Activated gamma-delta T cell treated with anti-CD3 and anti-CD28 coated beads, Interleukin-2, amount 50 U/mL, for 16 hours (primary cell): ENCODE measurements around the gene SIX5.
A peak's percentile ranks its signal among the peaks of the same experiment; 100 is the strongest.
"Not testable (repeated sequence)": the region's sequence is repeated elsewhere in the genome, so short reads cannot be mapped to it uniquely, and the experiment has no call there.

Source experiments
- DNase-seq: peaks from one replicate; pipeline ENCODE4 v3.0.0-alpha.2; 2020; ENCODE audit warnings: low read depth

SIX5 gene

DNA sequence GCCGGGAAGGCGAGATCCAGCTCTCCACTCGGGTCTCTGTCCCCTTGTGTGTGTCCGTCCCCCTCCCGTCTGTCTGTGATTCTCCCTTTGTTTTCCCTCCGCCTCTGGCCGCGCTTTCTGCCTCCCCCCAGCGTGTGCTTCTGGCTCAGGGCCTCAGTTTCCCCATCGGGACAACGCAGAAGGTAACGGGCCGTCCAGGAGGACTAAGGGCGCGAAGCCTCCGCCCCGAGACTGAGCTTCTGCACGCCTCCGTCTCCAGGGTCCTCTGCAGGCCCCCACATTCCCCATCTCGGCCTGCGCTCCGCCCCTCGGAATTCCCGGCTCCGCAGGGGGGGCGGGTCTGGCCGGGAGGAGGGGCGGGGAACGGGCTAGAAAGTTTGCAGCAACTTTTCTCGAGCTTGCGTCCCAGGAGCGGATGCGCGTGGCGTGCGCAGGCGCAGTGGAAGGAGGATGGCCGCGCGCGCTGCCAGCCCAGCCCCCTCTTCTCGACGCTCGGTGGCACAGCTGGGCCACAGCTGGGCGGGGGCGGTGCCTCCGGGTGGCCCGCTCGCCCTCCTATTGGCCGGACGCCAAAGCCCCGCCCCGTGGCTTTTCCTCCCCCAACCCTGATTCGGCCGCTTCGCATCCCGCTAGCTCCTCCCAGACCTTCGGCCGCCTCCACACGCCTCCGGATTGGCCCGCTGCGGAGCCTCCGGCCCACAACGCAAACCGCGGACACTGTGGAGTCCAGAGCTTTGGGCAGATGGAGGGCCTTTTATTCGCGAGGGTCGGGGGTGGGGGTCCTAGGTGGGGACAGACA is at the start of gene SIX5:
SIX5 (minus strand) TSS at position 269 of the 799 bp plus-strand sequence. CDS start 408 bp downstream, outside the sequence.
- DNase-seq = peak; percentile 87

DNA sequence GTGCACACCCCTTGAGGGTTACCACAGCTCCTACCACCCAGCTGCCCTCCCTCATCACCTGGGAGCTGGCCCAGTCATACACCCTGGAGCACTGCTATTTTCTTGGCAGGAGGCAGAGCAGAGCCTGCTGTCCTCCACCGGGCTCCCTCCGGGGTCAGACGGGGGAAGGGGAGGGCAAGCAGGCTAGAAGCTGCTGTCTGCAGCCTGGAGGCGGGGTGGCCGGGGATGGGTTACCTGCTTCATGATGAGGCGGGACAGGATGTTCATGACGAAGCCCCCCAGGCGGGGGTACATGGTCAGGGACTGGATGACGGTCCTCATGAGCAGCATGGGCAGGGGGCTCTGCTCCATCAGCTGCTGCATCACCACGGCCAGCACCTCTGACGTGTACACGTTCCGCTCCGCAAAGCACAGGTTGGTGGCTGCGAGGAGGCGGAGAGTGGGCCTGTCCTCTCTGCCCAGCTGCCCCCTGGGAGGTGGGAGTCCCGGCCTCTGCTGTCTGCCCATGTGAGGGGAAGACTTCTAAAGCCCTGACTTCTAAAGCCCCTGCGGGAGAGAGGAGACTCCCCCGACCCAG is 48.8 kb upstream of the SIX5 start:
- DNase-seq = no peak

DNA sequence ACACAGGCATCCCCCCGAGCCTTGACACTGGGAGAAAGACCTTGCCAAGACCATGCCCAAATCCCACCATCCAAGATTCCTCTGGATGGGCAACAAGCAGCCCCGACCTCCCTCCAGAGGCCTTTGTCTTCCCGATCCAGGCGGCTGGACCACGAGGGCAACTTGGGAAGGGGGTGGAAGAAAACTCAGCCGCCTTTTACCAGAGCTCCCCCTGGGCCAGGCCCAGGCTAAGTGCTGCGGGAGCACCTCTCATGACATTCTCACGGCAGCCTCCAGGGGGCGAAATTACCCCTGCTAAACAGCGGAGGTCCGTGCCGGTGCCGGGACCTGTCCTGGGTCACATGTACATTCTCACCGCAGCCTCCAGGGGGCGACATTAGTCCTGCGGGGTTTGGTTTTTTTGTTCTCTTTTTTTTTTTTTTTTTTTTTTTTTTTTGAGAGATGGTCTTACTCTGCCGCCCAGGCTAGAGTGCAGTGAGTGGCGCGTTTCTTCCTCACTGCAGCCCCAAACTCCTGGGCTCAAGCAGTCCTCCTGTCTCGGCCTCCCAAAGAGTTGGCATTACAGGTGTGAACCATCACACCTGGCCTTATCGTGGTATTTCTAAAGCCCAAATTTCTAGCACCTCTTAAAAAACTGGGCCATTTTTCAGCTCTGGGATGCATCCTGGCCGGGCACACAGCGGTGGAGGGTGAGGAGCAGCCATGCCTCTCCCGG is 48.1 kb upstream of the SIX5 start:
- peak; percentile 97 for DNase-seq

DNA sequence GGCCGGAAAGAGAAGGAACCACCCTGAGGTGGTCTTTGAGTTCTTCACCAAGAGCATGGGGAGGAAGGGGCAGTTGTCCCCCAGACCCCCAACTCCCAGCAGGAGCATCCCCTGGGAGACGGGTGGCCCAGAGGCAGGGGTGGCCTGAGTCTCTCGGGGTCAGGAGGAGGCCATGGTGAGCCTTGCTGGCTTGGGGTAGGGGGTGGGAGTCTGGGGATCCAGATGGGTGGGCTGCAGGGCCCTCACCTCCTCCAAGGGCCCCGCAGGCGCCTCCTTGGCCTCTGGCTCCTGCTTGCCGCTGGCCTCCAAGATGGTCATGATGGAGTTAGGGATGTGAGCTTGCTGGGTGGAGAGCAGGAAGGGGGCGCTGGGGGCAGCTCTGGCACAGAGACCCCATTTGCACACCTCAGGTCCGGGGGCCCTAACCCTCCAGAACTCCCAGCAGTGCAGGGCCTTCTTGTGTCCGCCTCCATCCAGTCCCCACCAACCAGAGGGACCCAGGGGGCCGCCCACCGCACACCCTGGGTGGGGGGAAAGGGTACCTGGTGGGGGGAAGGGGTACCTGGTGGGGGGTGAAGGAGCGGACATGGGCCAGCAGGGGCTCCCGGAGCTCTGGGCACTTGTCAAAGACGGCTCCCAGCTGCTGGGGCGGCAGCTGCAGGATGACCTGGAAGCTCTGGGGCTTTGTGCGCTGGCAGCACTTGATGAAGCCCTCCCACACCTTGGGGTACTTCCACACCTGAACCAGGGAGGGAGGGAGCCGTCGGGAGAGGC is 47.4 kb upstream of the SIX5 start:
- DNase-seq = no peak

DNA sequence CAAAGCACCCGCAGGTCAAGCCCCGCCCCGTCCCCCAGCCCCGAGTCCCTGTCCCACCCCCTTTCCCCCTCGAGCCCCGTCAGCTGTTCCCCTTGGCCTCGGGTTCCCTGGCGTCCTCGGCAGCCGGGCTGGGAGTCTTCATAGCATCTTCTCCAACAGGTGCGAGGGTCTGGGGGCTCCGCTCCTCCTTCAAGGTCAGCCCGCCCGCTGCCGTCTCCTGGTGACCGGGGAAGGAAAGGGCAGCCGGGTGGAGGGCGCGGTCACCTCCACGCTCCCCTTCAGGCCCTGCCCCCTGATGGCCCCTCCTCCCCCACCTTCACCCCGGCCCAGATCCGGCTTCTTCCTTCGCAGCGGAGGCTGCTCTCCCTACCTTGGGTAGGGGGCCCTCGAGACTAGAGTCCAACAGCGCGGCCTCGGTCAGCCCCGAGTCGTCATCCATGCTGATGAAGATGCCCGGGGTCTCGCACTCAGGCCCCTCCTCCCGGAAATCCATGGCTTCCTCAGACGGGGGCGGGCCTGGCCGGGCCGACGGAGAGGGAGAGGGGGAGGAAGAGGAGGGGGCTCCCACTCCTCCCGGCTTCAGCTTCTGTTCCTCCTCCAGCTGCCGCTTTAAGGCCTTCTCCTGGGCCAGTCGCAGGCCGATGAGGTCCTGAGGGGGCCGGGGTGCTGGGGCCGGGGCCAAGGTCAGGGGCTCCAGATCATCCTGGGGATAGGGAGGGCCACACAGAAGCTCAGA is 46.6 kb upstream of the SIX5 start:
- DNase-seq = no peak

DNA sequence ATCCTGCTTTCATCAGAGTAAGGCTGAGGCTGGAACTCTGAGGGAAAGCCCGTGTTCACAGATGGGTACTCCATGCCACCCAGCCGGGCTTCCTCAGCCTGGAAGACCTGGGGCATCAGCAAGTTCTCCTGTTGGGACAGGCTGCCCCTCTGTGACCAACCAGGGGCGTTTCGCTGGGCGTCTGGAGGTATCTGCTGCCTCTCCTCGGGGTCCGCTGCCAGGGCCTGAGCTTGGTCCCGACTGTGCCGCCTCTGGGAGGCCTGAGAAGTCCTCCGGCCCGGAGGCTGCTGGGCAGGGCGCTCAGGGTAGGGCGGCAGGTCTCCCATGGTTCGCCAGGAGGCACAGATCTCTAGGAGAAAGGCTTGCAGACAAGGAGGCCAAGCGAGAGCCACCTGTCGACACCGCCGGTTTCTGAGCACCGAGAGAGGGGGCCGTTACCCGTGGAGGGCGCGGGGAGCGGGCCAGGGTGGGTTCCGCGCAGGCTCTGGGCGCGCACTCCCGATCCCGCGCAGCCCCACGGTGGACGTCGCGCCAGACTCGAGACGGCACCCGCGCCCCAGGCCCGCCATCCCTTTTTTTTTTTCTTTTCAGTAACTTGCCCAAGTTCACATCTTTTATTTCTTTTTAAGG is 45.9 kb upstream of the SIX5 start, which contains the start of gene RSPH6A:
RSPH6A (minus strand) TSS at position 458 of the 630 bp plus-strand sequence; CDS start at position 326, 132 bp downstream.
- DNase-seq = no peak

DNA sequence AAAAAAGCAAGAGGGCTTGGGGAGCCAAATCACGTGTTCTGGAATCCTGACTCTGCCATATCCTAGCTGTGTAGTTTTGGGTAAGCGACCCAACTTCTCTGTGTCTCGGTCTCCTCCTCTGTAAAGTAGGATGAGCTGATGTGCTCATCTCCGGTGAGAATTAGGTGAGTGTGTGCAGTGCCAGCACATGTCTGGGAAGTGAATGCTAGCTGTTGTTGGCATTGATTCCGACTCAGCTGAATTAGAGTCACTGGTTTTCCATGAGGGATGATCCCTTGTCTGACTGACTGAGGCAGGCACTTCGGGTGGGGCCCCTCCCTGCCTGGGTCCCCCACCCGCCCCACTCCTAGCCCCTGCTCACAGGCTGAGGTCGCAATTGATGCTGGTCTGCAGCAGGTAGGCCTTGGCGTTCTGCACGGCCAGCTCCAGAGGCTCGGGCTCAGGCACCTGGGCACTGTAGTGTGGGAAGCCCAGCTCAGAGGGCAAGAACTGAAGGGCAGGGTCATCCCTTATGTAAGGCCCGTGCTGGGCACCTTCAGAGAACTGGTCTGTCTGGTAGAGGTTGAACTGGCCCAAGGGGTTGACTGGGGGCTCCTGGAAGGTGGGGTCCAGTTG is 45.2 kb upstream of the SIX5 start:
- no peak for DNase-seq

DNA sequence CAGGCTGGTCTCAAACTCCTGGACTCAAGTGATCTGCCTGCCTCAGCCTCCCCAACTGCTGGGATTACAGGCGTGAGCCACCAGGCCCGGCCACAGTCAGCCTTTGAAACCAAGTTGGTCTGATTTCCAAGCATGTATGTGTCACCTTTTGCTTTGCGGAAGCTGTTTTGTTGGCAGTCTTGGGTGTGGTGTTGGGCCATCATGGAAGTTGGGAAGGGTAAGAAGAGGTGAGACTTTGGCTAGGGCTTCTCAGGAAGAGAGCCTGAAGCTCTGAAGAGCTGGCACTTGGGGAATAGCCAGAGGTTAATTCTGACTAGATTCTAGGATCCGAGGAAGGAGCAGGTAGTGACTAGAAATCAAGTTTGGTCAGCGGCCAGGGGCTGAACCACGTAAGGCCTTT is 43.2 kb upstream of the SIX5 start:
- DNase-seq = no peak

DNA sequence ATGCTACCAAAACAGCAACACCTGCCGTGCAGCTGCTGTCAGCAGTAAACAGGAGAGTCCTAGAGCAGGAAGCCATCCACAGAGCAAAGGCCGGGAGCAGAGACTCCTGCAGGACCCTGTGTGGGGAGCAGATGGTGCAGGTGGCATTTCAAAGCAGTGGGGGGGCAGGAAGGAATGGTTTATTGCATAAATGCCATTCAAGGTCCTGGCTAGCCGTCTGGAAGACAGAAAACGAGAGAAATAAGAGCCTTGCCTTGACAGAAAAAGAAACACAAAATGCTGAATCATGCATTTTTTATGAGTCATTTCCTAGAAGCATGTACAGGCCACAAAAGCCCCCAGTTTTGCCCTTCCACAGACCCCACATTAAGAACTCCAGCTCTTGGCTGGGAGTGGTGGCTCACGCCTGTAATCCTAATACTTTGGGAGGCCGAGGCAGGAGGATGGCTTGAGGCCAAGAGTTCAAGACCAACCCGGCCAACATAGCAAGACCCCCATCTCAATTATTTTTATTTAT is 40.6 kb upstream of the SIX5 start:
- no peak for DNase-seq

DNA sequence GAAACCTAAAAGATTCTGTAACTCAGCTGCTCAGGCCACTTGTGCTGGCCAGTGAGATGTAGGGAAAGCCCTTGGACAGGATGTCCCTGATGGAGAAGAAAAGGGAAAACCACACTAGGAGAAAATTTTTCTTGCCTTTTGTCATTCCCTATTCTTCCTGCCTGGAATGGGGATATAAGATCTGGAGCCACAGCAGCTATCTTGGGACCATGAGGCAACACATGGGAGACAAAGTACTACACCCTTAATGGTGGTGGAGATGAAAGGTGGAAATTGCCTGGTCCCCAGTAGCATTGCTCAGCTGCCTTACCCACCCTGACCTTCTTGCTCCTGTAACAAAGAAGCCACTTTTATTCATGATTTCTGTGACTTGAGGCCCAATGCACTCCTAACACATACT is 36.7 kb upstream of the SIX5 start:
- no peak for DNase-seq

DNA sequence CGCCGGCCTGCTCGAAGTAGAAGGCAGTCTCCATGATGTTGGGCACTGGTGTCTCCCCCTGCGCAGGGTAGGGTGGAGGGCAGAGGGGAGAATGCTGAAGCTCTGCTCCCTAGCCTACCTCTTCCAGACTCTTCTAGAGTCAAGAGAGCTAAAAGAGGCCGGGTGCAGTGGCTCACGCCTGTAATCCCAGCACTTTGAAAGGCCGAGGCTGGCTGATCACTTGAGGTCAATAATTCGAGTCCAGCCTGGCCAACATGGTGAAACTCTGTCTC is 35.8 kb upstream of the SIX5 start:
- DNase-seq = no peak

DNA sequence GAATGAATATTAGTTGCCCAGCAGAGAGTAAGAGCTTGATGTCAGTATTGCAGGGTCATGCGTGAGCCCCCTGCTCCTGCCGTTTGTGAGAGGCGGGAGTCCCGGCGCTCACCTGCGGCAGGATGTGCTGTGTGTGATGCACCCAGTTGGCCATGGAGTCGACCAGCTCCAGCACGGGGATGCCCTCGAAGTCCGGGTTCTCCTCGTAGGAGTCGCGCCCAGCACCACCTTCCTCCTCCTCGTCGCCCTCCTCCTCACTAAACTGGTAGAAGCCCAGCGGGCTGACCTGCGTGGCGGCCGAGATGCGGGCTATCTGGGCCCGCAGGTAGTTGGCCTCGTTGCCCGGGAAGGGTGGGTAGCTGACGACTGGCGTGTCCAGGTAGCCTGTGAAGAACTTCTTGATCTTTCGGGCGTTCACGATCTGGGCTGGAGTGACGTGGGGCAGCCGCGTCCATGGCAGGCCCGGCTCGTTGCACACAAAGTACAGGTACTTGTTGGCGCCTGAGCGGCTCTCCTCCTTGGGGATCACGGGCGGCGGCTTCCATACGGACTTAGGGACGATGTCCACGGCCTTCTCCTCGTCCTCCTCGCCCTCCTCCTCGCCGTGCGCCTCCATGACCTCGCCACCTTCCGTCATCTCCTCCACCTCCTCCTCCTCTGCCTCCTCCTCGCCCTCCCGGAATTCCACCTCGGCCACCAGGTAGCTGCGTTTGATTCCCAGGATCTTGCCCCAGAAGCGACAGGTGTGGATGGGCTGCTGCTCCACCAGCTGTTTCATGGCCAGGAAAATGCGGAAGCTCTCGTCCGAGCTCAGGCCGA is 35.3 kb upstream of the SIX5 start:
- DNase-seq = no peak

DNA sequence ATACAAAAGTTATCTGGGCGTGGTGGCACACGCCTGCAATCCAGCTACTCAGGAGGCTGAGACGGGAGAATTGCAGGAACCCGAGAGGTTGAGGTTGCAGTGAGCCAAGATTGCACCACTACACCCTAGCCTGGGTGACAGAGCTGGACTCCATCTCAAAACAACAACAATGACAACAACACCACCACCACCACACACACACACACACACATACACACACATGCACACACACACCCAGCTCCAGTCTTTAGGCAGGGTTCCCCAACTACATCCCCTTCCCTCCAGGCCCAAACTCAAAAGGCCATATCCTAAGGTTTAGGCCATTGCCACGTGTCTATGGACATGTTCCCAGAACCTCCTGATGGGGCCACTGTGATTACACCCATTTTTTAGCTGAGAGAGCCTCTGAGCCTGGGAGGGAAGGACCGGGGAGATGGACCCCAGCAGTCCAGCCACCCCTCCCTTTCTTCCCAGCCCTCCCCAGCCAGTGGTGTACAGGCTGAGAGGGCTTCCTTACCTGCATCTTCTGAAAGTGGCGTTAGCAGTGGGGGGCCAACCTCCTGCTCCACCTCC is 32.6 kb upstream of the SIX5 start:
- no peak for DNase-seq

DNA sequence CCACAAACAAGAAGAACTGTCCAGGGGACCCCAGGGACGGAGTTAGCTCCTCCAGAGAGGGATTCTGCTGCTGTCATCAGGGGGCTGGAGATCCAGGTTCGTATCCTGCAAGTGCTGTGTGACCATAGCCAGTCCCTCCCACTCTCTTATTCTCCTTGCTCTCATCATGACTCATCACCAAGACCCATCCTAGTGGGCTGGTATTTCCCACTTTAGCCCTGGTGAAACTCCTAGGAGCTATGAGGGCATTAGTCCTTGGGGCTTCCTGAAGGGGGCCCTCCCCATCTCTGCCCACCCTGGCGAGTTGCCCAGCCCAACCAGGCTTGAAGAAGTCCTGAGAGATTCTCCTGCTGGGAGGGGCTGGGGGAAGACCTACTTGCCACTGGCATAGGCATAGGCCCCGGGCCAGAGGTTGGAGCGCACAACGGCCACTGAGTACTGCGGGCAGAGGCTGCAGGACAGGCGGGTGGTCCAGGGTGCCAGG is 31.1 kb upstream of the SIX5 start:
- no peak for DNase-seq

DNA sequence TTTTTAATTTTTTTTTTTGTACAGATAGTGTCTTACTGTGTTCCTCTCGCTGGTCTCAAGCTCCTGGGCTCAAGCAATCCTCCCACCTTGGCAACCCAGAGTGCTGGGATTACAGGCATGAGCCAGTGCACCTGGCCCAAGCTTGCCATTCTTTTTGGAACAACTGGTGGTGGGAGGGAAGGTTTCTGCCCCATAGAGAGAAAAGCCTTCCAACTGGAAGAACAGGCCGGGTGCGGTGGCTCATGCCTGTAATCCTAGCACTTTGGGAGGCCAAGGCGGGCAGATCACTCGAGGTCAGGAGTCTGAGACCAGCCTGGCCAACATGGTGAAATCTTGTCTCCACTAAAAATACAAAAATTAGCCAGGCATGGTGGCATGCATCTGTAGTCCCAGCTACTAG is 30.5 kb upstream of the SIX5 start:
- not testable (repeated sequence) for DNase-seq

DNA sequence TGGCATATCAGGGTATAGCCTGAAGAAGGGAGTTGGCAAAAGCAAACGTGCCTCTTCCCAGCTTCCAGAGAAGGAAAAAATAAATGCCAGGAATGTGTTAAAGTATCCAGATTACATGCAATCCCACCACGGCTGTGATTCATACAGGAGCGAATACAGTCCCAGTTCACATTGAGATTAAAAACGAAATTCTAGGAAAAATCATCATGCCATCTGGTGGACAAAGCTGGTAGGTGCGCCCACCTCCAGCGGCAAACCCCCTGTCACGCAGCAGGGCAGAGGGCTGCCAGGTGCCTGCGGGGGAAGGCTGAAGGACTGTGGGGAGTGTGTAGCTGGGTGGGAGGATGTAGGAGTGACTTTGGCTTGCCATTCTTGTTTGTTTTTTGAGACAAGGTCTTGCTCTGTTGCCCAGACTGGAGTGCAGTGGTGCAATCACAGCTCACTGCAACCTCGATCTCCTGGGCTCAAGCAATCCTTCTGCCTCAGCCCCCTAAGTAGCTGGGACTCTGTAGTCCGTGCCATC is 30.0 kb upstream of the SIX5 start:
- peak; percentile 48 for DNase-seq

DNA sequence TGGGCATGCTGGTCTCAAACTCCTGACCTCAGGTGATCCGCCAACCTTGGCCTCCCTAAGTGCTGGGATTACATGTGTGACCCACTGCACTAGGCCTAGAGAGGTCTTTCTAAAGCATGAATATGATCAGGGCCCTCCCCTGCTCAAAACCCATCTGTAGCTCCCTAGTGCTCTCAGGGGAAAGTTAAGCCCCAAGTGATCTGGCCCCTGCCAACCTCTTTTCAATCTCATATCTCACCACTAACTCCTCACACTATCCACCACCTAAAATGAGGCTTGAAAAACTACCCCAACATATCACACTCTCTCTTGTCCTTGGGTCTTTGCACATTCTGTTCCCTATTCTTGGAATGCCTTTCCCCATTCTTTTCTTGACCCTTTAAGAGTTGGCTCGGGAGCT is 25.6 kb upstream of the SIX5 start:
- no peak for DNase-seq

DNA sequence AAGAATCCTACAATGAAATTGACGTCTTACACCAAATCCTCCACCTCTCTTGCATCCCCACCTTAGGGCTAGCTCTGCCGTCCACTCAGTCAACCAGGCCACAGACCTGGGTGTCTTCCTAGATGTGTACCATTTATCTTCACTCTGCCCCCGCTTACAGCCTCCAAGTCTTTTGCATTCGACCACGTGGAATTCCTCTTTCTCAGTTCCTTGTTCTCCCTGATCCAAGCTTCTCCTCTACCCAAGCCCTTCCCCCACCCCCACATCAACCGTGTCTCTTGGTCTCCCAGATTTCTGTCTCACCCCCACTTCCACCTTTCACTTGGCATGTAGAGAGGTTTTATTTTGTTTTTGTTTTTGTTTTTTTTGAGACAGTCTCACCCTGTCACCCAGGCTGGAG is 24.8 kb upstream of the SIX5 start:
- DNase-seq = no peak

DNA sequence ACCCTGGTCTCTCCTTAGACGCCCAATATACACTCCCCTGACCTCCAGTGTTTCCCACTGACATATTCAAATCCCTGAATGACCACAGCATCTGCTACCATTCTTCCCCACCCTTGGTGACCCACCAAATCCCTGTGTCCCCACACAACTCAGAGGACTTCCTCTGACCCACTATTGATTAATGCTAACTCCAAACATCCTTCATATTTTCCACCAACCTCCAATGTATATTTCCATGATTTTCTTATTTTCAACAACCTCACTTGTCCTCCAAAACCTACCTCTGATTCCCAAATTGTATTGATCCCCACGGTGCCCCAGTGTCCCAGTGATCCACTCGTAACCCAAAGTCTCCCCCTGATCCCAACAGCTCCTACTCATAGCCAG is 24.1 kb upstream of the SIX5 start:
- no peak for DNase-seq
